RPMI8226 (cell line): Measurements from ENCODE around the gene CENPB.

Source experiments
- DNase-seq: peaks from one replicate; pipeline ENCODE4 v3.0.0-alpha.2; 2015

CENPB gene

DNA sequence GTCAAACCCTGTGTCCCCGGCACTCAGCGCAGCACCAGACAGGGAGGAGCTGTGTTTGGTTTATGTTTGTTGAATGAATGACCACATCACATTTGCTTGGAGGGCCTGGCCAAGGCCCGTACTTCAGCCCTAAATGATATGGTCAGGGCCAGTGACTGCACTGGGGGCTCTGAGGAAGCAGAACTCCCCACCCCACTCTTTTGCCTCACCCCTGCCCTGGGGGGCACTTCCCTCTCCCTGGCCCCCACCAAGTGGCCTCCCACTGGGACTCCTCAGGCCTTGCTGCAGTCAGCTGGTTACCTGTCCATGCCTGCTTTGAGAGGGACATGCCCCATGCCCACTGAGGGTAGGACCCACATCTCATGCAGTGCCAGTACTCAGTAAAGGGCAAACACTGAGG is 21.9 kb downstream of the CENPB start:
- no peak for DNase-seq

DNA sequence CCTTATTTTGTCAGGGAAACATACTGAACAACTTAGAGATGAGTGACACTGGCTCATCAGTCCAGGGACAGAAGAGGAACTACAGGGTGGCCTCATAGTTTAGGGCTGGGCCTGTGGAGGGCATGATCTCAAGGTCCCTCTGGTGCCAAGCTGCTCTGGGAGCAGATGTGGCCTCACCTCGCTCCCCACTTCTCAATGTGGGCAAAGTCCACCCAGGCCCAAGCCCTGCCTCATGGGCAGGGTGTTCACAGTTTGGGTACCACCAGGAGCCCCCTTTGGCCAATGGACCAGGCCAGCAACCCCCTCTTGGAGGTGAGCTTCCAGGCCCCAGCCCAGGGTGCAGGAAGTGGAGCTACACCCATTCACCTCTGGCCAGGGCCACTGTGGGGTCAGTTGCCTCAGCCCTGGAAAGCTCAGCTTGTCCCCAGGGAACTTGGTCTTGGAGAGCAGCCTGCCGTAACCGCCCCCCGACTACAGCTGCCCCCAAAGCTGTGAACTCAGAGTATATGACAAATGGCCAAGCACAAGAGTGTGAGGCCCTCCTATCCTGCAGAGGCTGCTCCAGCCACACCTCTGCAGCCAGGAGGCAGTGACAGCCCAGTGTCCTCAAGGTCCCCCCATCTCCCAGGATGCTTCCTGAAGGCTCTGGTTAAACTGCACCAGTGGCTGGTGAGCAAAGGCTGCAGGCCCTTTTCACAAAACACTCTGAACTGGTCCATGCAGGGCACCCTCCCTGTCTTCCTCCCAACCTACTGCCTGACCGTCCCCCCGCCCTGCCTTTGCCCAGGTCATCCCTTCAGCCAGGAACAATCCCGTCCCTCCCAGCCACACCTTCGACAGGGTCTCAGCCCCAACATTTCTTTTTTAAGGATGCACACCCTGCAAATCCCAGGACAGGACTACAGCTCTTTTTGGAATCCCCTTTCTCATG is 22.6 kb downstream of the CENPB start:
- DNase-seq, result no peak

DNA sequence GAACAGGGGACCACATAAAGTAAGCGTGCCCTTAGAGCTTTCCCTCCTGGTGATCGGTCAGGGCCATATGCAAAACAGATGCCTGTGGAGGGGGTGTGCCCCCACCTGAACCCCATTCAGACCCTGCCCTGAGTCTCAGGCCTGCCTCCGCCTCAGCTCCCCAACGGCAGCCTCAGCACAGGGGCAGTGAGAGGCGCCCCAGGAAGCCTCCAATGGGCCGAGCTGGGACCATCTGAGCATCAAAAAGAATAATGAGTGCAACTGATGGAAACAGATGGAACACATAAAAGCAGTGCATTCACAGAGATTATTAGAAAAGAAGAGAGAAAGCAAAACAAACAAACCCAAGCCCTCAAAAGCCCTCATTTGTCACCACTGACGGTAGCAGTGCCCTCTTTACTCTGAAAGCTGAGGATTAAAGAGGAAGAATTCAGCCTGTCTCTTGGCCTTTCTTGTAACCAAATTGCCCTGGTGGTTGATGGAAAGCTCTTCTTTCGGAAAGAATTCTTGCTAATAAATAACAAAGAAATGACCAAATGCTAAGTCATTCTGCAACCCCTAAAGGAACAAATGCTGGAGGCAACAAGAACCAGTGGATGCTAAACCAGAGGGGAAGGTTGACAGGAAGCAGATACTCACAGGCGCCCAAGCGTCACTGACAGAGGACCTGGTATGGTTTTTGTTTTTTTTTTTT is 25.7 kb downstream of the CENPB start:
- no peak for DNase-seq

DNA sequence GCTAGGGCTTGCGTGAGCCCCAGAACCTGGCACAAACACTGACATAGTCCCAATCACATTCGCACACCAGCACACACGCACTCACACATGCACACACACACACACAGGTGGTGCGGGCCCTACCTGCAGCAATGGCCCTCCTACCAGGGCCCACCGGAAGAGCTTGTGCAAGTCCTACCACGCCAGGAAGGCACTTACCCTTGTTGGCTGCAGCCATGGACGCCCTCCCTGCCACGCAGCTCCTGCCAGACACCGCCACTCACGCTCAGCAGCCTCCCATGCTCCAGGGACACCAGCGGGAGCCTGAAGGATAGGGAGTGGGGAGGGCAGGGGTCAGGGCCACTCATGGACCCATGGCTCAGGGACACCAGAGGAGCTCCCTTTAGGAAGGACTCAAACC is 26.7 kb downstream of the CENPB start:
- no peak for DNase-seq

DNA sequence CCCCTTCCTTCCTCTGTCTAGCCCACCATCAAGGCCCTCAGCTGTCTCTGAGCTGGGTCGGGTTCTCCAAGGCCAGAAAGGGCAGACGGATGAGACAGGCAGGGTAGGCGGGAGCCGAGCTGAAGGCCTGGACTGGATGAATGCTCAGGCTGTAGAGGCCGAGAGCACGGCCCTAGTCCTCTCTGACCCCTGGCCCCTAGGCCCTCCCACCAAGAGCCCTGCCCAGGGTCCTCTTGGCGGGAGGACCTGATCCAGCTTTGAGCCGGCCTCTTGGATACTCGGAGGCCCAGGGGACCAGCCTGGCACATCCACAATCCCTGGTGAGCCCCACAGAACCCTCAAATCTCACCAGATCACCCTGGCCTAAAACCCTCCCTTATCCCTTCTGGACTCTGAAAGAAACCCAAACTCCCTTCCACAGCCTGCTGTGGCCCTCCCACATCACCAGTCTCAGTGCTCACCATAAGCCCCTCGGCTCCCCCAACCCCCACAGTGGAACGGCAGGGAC is 27.2 kb downstream of the CENPB start:
- DNase-seq, result no peak

DNA sequence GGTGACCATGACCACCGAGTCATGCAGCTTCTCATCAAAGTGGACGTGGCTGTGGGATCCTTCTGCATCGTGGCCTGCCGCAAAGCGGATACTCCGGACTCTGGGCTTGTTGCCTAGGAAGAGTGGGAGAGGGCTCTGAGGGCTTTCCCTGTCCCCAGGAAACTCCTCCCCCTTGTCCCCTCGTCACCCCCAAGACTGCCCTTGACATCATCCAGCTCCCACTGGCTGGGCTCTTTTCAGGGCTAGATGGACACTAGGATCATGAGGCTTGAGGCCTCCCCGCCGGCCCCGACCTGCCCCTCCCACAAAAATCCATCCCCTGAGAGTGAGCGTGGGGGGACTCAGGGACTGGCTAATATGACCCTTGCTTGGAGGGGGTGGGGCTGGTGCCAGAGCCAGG is 28.0 kb downstream of the CENPB start:
- DNase-seq, result no peak

DNA sequence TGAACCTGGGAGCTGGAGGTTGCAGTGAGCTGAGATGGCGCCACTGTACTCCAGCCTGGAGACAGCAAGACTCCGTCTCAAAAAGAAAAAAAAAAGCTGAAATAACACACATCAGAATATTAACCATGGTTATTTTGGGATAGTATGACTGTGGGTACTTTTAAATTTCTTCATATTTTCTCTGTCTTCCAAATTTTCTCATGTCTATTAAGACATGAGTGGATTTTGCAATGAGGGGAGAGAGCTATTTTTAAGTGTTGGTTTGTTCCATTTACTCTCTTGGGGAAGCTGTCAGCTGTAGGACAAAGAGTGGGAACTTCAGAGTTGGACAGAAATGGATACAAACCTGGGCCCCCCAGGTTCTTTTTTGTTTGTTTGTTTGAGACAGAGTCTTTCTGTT is 29.3 kb downstream of the CENPB start:
- no peak for DNase-seq

DNA sequence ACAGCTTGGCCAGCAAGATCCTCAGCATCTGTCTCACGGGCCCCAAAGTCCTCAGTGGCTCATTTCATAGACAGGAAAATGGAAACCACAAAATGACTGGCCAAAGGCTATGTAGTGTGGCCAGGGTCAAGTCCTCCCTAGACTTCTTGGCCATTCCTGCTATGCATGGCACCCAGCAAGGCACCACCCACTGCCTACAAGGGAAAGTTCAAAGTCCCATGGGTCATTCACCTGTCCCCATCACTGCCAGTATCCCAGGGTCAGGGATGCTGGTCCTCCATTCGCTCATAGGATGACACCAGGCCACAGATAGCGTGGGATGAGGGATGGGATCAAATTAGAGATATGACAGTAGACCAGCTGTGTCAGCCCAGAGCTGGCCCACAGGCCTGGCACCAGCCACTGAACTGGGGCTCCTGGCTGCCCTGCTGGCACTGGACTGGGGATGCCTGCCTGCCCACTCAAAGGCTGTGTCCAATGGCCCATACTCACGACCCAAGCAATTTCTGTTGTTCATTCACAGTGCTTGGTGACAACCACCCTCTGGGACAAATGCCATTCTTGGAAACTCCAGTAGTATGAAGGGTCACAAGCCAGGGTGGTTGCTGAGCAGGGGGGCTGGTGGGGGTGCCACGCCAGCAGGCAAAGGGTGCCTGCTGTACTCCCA is 30.6 kb downstream of the CENPB start:
- DNase-seq, result no peak

DNA sequence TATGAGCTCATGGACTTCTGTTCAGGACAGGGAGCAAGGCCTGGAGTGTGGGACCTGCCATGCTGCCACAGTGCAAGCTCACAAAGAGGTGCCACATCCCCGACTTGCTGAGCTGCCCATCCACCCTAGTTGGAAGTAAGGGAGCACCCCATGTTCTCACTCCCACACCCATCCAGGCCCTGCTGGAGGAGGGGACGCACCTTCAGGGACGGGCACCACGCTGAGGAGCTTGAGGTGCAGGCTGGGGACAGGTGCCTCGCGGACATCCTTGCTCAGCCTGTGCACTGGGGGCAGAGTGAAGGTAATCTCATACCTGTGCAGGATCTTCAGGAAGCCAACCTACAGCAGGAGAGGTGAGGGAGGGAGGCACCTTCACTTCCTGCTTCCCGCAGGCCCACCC is 31.3 kb downstream of the CENPB start:
- DNase-seq, result no peak

DNA sequence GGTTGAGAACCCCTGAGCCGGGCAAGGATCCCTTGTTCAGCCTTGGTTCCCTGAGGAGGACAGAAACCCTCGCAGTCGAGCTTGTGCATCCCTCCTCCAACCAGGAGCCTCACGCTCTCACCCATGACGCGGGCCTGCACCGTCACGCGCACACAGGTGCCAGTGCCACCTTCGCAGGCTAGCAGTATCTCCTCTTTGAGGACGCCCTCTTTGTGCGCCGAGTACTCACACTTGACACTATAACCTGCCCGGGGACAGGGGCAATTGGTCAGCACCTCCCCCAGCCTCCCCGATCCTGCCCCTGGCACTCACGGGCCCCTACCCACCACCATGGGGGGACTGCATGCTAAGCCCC is 32.3 kb downstream of the CENPB start:
- no peak for DNase-seq

DNA sequence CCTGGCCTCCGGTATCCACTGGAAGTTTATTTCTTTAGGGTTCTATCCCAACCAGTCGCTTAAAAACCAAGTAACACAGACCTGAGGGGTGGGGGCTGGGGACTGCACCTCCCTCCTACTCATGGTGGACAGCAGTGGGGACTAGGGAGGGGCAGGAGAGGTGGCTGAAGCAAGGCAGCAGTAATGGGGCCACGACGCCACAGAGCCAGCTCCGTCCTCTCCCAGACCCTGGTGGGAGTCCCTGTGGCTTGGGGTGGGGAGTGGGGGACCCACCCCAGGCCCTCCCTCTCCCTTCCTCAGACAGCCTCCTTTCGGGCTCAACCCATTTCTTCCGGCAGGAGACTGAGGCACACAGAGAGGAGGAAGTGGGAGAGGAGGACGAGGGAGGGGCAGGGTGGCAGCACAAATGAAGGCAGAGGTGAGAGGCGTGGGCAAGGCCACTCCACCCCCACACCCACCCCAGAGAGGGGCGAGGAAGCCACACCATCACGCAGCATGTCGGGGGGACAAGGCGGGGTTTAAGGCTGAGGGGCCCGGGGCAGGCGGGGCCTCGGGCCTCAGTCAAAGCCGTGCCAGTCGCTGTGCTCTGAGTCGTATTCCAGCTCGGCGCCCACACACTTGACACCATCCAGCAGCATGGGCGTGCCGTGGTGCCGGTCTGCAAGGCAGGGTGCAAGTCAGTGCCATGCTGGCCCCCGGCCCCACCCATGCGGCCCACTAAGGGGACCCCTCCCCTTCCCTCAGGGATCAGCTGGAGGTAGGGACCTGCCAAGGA is 32.9 kb downstream of the CENPB start:
- DNase-seq, result no peak

DNA sequence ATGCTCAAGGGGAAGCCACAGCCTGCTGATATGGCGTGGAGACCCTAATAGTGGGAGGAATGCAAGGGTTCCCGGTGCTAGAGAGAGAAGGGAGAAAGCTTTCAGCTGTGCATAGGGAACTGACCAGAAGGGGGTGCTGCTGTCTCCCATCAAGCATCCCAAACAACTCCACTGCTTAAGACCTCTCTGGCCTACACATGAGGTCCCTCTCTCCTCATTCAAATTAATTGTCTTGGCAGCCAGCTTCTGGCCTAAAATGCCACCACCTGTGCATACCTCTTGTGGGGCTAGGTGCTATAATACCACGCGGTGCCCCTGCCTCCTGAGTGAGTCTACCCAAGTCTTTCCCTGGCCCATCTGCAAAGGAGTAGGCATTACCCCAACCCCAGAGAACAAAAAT is 33.4 kb downstream of the CENPB start:
- DNase-seq, result peak; percentile 54

DNA sequence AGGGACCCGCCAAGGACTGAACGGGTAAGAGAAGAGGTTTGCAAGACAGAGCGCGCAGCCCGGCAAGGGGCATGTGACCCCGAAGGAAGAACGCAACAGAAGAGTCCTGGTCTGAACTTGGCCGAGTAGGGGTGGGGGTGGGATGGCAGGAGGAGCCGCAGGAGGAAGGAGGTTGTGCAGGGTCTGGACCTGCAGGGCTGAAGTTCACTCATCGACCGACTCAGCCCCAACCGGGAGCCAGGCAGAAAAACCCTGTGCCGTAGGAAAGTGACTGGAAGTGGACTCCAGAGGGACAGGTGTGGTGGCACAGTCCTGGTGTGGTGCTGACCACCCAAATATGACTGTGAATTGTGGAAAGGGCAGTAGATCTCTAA is 34.2 kb downstream of the CENPB start:
- DNase-seq, result no peak

DNA sequence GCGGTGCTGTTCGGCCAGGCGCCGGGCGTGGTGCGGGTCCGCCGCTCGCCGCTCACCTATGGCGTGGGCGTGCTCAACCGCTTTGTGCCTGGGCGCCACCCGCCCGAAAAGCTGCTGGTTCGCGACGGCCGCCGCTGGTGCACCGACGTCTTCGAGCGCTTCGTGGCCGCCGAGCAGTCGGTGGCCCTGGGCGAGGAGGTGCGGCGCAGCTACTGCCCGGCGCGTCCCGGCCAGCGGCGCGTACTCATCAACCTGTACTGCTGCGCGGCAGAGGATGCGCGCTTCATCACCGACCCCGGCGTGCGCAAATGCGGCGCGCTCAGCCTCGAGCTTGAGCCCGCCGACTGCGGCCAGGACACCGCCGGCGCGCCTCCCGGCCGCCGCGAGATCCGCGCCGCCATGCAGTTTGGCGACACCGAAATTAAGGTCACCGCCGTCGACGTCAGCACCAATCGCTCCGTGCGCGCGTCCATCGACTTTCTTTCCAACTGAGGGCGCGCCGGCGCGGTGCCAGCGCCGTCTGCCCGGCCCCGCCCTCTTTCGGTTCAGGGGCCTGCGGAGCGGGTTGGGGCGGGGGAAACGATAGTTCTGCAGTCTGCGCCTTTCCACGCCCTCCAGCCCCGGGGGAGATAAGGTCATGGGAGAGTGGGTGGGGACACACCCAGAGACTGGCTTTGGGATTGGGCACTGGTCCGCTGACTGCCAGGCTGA is 34.7 kb downstream of the CENPB start:
- peak; percentile 62 for DNase-seq

DNA sequence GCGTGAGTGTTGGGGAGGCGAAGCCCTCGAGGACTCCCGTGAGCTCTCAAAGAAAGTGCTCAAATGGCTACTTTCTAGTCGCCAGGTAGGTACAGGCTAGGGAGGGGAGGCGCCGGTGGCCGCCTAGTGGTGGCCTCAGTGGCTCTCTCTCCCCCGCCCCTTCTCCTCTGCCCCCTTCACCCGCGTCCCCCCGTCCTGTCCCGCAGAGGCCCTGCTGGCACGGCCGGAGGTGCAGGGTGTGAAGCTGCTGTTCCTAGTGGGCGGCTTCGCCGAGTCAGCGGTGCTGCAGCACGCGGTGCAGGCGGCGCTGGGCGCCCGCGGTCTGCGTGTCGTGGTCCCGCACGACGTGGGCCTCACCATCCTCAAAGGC is 35.2 kb downstream of the CENPB start:
- no peak for DNase-seq

DNA sequence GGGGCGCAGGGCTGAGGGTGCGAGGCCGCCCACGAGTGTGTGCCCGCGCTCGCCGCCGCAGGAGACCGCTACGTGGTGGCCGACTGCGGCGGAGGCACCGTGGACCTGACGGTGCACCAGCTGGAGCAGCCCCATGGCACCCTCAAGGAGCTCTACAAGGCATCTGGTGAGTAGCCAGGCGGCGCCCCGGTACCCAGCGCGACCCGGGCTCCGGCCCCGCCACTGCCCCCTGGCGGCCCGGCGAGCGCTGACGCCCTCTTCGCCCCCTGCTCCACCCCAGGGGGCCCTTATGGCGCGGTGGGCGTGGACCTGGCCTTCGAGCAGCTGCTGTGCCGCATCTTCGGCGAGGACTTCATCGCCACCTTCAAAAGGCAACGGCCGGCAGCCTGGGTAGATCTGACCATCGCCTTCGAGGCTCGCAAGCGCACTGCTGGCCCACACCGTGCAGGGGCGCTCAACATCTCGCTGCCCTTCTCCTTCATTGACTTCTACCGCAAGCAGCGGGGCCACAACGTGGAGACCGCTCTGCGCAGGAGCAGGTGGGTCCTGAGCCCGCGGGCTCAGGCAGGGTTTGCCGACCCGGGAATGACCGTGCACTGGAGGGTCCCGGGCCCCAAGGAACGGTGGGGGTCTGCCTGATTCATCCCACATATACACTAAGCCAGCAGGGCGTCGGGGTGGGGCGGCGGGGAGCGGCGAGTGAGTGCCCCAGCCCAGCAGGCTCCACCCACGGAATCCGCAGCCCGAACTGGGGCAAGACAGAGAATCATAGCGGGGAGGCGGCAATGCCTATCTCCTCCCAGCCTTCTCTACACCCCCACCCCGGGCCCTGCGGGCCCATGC is 36.6 kb downstream of the CENPB start:
- peak; percentile 28 for DNase-seq

DNA sequence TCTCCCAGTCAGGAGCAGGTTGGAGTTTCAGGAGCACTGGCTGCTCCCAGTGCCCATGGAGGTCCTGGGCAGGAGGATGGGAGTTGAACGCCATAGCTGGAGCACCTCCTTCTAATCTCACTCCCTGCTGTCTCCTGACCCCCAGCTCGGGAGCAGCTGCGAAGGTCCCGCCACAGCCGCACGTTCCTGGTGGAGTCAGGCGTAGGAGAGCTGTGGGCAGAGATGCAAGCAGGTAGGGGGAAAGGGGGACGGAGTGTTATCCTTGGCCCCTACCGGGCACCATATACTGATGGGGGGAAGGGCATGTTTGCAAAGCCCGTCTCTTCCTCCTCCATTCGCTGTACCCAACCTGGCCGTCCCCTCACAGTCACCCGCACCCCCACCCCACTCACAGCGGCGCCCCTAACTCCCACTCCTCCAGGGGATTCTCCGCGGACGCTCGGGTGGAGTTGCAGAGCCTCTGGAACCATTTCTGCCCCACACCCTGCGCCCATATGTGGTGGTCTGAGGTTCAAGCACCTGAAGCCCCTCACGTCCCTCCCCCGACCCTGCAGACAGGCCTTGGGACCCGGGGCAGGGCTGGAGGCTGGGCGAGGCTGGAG is 37.4 kb downstream of the CENPB start:
- DNase-seq, result no peak

DNA sequence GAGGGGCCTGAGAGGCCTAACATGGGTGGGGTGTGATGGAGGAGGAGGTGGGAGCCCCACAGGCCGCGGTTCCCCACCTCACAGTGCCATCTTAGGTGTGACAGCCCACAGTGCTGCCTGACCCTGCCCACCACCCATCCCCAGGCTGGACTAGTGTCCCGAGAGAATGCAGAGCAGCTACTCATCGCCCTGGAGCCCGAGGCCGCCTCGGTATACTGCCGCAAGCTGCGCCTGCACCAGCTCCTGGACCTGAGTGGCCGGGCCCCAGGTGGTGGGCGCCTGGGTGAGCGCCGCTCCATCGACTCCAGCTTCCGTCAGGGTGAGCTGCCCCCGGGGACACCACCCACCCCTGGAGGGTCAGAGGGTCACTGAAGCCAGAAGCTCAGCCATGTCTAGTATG is 38.5 kb downstream of the CENPB start:
- DNase-seq, result no peak

DNA sequence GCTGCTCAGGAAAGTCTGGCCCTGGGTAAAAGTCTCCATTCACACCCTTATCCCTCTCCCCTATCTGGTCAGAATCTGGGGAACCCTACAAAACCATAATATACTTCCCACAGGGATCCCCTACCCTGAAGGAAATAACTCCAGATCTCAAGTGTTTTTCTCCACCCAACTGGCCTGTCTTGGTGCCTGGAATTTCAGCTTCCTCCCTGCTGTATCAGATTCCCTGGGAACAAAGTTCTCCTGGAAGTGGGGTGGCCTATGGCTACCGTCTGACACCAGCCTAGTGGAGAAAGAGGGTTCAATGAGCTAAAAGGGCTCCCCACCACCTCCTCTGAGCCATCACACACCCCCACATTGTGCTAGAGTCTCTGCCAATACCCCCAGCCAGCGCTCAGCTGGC is 39.1 kb downstream of the CENPB start:
- DNase-seq, result no peak

DNA sequence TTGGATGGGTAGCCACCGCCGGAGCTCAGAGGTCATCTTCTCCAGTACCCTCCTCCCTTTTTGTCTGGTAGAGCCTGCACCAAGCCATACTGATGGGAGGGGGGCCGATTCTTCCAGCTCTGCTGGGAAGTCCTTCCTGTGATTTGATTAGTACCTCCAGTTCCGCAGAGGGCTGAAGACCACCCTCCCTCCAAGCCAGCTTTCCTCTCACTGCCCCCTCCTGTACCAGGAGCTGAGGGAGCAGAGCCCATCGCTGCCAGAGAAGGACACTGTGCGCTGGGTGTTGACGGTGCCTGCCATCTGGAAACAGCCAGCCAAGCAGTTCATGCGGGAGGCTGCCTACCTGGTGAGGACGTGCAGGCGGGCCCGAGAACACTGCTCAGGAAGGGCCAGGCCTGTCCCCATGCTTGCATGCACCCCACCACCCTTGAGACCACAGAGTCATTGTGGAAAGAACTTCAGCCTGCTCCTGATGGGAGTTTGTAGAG is 40.8 kb downstream of the CENPB start:
- no peak for DNase-seq
